DND-41 (cell line): ENCODE measurements around the gene KDELR1.

Source experiments
- ATAC-seq: fragments of 200-7000 bp; cut with Tn5 transposase; 3 replicates; pipeline ENCODE4 v1.9.1; 2021; ENCODE audit warnings: low read depth; ENCODE audit not compliant: insufficient read depth
- DNase-seq: peaks from one replicate; pipeline ENCODE4 v3.0.0-alpha.2; 2020
- H2AFZ ChIP-seq: 2 replicates; pipeline ENCODE4 v1.6.0; 2012; ENCODE audit warnings: low read depth, low read length
- H3K27ac ChIP-seq: 2 replicates; pipeline ENCODE4 v1.5.1; 2012; ENCODE audit warnings: low read length, inconsistent platforms
- H3K27me3 ChIP-seq: fragments of 200-600 bp; sonication (generic); 2 replicates; pipeline ENCODE4 v1.6.0; 2012; ENCODE audit warnings: low read length, mild to moderate bottlenecking, inconsistent platforms; ENCODE audit not compliant: insufficient read depth, poor library complexity
- H3K36me3 ChIP-seq: 2 replicates; pipeline ENCODE4 v1.5.1; 2012; ENCODE audit warnings: low read length, inconsistent platforms; ENCODE audit not compliant: insufficient read depth
- H3K4me1 ChIP-seq: 2 replicates; pipeline ENCODE4 v1.5.1; 2012; ENCODE audit warnings: mild to moderate bottlenecking, low read length; ENCODE audit not compliant: insufficient read depth
- H3K4me2 ChIP-seq: 2 replicates; pipeline ENCODE4 v1.6.0; 2012; ENCODE audit warnings: mild to moderate bottlenecking, moderate library complexity, low read length, inconsistent platforms; ENCODE audit not compliant: insufficient read depth
- H3K4me3 ChIP-seq, 2 experiments: fragments of 200-600 bp in 1 of 2; shearing (Covaris generic) in 1 of 2; 2 replicates each; pipeline ENCODE4 v1.5.1; 2012 to 2016; ENCODE audit warnings: inconsistent platforms in 2 of 2, low read length in 2 of 2, mild to moderate bottlenecking in 2 of 2, low read depth in 1 of 2, moderate library complexity in 1 of 2
- H3K79me2 ChIP-seq: 2 replicates; pipeline ENCODE4 v1.6.0; 2012; ENCODE audit warnings: low read length, inconsistent platforms; ENCODE audit not compliant: insufficient read depth
- H3K9ac ChIP-seq: 2 replicates; pipeline ENCODE4 v1.6.0; 2012; ENCODE audit warnings: low read depth, mild to moderate bottlenecking, inconsistent platforms, low read length, moderate library complexity
- H3K9me3 ChIP-seq: 2 replicates; pipeline ENCODE4 v1.5.1; 2012; ENCODE audit warnings: low read length, moderate library complexity, mild to moderate bottlenecking, inconsistent platforms; ENCODE audit not compliant: insufficient read depth, severe bottlenecking
- H4K20me1 ChIP-seq: 2 replicates; pipeline ENCODE4 v1.6.0; 2012; ENCODE audit warnings: low read length; ENCODE audit not compliant: insufficient read depth
- CTCF ChIP-seq: IDR thresholded peaks from 2 replicates; pipeline ENCODE4 v1.5.1; 2012; ENCODE audit warnings: borderline replicate concordance, low read length, moderate library complexity, mild to moderate bottlenecking; ENCODE audit not compliant: poor library complexity, severe bottlenecking; ENCODE audit errors: extremely low read depth
- EZH2 ChIP-seq: IDR thresholded peaks from 3 replicates; pipeline ENCODE4 v1.6.1; 2012; ENCODE audit warnings: borderline replicate concordance, low read depth, mild to moderate bottlenecking, moderate library complexity, low read length, inconsistent platforms; ENCODE audit not compliant: severe bottlenecking

KDELR1 gene

DNA sequence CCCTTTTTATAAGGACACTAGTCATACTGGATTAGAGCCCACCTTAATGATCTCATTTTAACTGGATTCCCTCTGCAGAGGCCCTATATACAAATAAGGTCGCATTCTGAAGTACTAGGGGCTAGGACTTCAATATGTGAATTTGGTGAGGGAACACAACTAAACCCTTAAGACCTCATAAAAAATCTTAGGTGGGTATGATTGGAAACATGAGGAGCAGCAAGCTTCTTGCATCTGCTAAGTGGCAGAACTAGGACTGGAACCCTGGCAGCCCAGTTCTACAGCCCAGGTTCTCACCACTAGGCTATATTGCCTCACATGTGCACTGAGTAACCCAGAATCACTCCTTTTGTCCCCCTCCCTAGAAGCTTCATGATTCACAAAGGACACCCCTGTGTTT is 37.3 kb upstream of the KDELR1 start:
- no peaks in the 10 kb centered on the region for H3K79me2 ChIP-seq
- no peak overlapping the region for H2AFZ ChIP-seq
- H3K9ac ChIP-seq, result no peak overlapping the region
- H3K36me3 ChIP-seq, result no peaks in the 10 kb centered on the region
- H4K20me1 ChIP-seq, result no peaks in the 10 kb centered on the region
- no peaks in the 10 kb centered on the region; the same call in 1 of the 2 replicates for H3K4me1 ChIP-seq
- TF ChIP-seq CTCF (no peak), EZH2 (no peak)
- no peak overlapping the region for H3K4me3 ChIP-seq
- no peak overlapping the region for H3K27ac ChIP-seq
- H3K27me3 ChIP-seq, result no peaks in the 10 kb centered on the region
- H3K4me2 ChIP-seq, result no peak overlapping the region
- no peaks in the 10 kb centered on the region for H3K9me3 ChIP-seq
- no peak for DNase-seq
- no peak for ATAC-seq

- Histone ChIP-seq H3K4me2 (no peak overlapping the region), H3K9me3 (no peaks in the 10 kb centered on the region), H3K27ac (no peak overlapping the region), H3K4me3 (no peak overlapping the region), H4K20me1 (no peaks in the 10 kb centered on the region), H2AFZ (no peak overlapping the region), H3K9ac (no peak overlapping the region), H3K79me2 (no peaks in the 10 kb centered on the region), H3K4me1 (no peaks in the 10 kb centered on the region; the same call in 1 of the 2 replicates), H3K36me3 (no peaks in the 10 kb centered on the region), H3K27me3 (no peaks in the 10 kb centered on the region)
- ATAC-seq (0 out of 3 replicates have a peak, but pooled peaks have one; percentile 19), DNase-seq (no peak)
- TF ChIP-seq EZH2 (no peak), CTCF (no peak)
Measured at GRCh38 chr19:48424694-48425219, 33.4 kb upstream of the KDELR1 start.

GRCh38 chr19:48421548-48421947 is 30.2 kb upstream of the KDELR1 start:
- H3K27ac ChIP-seq, result no peak overlapping the region
- no peaks in the 10 kb centered on the region for H4K20me1 ChIP-seq
- H3K27me3 ChIP-seq, result no peaks in the 10 kb centered on the region
- TF ChIP-seq CTCF, result no peak
- no peak for TF ChIP-seq EZH2
- ATAC-seq (no peak), DNase-seq (no peak)
- no peaks in the 10 kb centered on the region; the same call in 1 of the 2 replicates for H3K4me1 ChIP-seq
- no peak overlapping the region for H3K9ac ChIP-seq
- no peaks in the 10 kb centered on the region for H3K36me3 ChIP-seq
- no peaks in the 10 kb centered on the region for H3K9me3 ChIP-seq
- no peak overlapping the region for H3K4me3 ChIP-seq
- H2AFZ ChIP-seq, result no peak overlapping the region
- H3K79me2 ChIP-seq, result no peaks in the 10 kb centered on the region
- no peak overlapping the region for H3K4me2 ChIP-seq
